HT1080 (cell line): ENCODE data around the gene MYCBP2. TPM values are rescaled to one million over a fixed set of nuclear protein-coding genes. Genes with fewer than 3 reads are reported as not detected.
"Not testable (repeated sequence)": the region's sequence is repeated elsewhere in the genome, so short reads cannot be mapped to it uniquely, and the experiment has no call there.

Experiments
- DNase-seq: peaks from one replicate; pipeline ENCODE4 v3.0.0-alpha.2; 2015; ENCODE audit warnings: low read depth
- total RNA-seq: library from RNA; depleted of rRNA; stranded (reverse); fragments of >200 nt; shearing (Covaris generic); gene quantifications from 2 replicates; pipeline ENCODE4 v1.2.3, GENCODE V29; 2014

The MYCBP2 gene
- total RNA-seq, 1 experiment from 2014 or later, result 41.3 TPM

DNA sequence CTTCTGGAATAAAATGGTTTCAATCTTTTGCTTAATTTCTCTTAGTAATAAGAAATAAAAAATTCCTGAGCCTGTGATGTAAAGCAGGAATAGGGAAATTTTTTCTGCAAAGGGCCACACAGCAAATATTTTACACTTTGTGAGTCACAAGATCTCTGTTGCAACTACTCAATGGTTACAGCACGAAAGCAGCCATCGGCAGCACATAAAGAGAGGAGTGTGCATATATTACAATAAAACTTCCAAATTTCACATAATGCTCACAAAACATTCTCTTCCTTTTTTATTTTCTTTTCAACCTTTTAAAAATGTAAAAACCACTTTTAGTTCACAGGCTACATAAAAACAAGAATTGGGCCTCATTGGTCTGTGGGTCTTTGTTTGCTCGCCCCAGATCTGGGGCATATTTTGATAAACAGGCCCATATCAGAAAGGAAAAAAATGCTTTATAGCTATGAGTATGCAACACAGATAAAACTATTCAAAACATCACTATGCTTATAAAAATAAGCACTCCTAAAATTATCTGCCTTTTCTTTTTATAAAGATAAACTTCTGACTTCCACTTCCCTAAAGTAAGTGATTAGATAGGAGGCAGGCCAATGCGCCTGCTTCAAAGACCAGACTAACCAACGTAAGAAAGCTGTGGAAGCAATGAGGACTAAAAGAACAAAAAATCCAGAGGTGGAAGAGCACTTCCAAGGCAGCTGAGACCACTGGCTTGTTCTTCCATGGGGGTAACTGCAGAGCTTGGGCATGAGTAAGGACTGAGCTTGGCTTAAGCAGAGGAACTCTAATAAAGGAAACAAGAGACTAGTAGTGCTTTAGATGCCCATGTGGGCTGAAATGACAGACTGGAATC lies 26.5 kb downstream of the MYCBP2 start:
- no peak for DNase-seq

DNA sequence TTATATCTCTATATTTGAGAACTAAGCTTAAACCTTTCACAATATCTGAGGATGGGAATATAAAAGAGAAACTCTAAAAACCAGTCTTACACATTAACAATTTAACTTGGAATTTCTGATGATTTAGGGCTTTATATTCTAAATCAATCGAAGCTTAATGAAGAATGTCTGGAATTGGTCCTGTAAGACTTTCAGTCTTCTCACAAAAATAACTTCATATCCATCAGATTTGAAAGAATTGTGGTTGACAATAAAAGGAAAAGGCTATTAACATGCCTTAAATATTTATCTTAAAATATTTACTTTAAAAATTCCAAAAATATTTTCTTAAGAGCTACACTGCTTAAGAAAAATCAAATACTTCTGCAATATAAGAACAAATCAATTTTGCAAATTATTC lies 27.3 kb downstream of the MYCBP2 start:
- DNase-seq, result no peak

DNA sequence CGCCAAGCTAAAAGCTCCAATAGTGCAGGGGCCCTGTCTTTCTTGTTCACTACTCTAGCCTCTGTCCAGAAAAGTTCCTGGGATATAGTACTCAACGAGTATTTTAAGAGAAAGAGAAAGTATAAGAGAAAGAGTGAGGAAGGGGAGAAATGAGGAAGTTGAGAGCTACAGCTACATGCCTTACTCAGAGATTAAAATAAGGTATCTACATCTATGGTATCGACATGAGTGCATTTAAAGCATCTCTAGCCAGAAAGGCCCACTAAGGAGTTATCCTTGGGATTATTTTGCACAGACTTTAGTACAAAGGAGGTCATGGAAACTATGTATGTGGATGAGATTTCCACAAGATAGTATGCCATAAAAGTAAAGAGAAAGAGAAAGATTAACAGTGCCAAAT lies 28.5 kb downstream of the MYCBP2 start:
- DNase-seq, result no peak

DNA sequence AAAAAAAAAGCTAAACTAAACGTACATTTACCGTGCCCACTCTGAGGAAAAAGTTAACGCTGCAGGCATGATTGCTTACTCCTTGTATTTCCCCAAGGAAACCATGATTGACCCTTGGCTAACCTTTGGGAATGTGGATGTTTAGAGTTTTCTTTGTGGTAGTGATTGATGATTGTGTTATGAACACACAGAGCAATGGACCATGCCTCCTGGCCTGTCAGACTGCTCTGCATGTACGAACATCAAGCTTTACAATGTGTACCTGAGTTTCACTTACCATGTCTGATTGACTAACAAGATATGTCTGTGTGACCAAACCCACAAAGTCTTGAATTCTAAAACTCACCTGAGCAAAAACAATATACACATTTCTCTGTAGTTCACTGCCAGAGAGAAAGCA lies 35.1 kb downstream of the MYCBP2 start:
- DNase-seq, result no peak

DNA sequence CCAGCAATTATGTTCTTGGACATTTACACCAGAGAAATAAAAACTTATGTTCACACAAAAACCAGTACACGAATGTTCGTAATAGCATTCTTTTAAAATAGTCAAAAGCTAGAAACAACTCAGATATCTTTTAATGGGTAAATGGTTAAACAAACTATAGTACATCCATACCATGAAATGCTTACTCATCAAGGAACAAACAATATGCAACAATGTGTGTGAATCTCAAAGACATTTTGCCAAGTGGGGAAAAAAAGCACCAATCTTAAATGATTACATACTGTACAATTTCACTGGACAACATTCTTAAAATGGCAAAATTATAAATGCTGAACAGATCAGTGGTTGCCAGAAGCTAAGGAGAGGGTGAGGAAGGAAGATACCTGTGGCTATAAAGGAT lies 36.6 kb downstream of the MYCBP2 start:
- no peak for DNase-seq

DNA sequence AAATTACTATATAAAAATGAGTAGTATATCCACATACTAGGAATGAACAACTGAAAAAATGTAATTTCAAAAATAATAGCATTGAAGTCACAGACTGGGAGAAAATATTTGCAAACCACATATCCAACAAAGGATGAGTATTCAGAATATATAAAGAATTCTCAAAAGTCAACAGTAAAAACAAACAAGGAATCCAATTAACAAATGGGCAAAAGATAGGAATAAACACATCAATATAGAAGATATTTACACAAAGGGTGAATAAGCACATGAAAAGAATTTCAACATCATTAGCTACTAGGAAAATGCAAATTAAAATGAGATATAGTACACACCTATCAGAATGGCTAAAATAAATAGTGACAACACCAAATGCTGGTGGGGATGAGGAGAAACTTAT lies 37.0 kb downstream of the MYCBP2 start:
- DNase-seq, result no peak

DNA sequence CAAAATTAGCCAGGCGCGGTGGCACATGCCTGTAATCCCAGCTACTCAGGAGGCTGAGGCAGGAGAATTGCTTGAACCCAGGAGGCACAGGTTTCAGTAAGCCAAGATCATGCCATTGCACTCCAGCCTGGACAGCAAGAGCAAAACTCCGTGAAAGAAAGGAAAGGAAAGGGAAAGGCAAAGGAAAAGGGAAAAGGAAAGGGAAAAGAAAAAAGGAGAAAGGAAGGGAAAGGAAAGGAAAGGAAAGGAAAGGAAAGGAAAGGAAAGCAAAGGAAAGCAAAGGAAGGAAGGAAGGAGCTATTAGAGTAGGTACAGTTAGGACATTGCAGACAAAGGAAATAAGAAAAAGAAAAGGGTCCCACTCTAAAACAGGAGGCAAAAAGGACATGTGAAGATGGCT lies 41.3 kb downstream of the MYCBP2 start:
- DNase-seq, result not testable (repeated sequence)

DNA sequence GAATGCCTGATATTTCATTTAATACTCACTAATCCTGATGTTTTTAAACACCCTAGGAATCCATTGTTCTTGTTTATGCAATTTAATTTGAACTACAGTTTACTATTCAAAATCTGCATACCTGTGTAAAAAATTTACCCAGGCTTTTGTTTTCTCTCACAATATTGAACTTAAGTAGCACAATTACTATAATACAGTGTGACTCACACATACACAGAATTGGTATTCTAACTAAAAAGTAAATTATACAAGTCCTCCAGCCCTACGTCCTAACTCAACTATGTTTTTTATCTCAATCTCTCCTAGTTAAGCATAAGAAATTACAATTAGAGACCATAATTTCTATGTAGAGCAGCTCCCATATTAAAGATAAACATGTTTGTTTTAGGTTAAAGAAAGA lies 41.8 kb downstream of the MYCBP2 start:
- DNase-seq, result no peak

DNA sequence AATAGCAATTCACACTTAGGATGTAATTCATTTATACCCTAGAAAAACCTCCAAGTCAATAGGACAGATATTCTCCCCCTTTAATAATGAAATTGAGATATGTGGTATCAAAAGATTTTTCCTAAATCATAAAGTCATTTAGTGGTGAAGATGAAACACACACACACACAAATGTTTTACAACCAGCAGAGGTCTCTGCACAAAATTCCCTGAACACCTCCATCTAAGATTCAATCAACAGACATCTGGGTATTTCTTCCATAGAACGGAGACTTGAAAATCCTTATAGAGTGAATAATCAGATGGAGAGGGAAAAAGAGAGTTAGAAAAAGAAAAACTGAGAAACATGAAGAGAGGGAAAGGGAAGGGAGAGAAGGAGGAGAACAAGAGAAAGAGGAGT lies 52.8 kb downstream of the MYCBP2 start:
- no peak for DNase-seq

DNA sequence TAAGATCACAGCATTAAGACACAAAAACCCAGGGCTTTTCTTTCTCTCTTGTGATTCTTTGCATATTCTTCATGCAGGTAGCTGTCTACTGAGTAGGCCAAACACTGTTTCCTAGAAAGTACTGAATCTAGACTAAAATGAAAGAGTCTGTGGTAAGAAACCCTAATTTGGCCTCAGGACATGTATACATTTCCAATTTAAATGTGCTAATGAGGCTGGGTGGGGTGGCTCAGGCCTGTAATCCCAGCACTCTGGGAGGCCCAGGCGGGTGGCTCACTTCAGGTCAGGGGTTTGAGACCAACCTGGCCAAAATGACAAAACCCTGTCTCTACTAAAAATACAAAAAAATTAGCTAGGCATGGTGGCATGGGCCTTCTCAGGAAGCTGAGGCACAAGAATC lies 57.8 kb downstream of the MYCBP2 start:
- DNase-seq, result no peak

DNA sequence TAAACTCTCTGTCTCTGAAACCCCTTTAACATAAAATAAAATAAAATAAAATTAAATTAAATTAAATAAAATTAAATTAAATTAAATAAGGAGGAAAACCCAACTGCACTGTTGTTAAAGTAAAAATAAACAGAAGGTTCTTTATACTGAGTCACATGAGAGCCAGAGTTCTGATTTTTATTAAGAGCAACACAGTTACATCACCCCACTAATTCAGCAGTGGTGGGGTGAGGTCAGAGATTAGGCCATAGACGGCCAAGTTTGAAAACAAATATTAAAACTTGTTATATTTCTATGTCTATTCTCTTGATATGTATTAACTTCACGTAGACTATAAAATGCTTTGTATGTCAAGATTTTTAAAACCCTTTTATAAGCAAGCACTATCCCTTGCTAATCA lies 59.5 kb downstream of the MYCBP2 start:
- no peak for DNase-seq

DNA sequence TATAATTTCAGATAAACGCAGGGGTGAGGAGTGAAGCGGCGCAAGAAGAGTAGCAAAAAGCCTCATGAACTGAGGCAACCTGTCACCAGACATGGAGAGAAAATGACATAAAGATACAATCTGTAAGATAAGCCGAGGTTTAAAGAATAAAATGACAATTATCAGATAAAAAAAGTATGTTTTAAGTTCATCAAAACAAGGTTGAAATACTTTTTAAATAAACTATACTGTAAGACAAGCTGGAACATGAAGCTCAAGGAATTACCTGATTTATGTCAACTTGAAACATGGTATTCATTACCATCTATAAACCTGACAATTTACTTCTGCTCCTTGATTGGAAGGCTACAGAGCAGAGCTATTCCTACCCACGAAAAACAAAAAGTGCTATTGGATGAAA lies 61.6 kb downstream of the MYCBP2 start:
- DNase-seq, result no peak

DNA sequence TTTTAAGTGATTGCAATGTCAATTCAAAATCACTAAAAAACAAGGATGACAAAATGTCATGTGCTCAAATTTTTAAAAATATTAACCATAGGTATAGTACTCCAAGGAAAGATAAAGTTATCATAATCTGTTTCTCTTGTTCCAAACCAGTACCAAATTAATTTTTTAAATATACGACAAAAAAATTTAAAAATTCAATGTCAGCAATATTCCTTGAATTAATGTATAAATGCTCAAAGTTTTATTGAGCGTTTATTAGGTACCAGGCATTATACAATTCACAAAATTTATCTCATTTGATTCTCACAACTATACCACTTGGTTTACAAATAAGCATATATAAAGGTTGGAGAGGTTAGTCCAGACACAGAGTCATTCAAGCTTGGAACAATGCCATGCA lies 64.7 kb downstream of the MYCBP2 start:
- no peak for DNase-seq

DNA sequence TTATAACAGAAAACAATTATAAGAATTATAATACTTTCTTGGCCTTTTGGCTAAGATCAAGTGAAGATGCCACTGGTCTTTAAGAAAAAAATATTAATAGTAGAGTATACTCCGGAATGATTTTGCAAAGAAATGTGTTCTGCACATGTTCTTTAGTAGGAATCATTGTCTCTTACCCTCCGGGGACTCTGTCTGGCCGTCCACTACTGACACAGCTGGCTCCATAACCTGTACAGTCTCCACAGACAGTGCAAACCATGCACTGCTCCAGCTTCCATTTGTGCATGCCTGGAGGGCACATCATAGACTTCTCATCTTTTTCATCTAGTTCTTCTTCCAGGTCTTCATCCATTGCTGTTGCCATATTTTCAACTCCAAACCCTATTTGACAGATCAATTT lies 75.9 kb downstream of the MYCBP2 start:
- no peak for DNase-seq

DNA sequence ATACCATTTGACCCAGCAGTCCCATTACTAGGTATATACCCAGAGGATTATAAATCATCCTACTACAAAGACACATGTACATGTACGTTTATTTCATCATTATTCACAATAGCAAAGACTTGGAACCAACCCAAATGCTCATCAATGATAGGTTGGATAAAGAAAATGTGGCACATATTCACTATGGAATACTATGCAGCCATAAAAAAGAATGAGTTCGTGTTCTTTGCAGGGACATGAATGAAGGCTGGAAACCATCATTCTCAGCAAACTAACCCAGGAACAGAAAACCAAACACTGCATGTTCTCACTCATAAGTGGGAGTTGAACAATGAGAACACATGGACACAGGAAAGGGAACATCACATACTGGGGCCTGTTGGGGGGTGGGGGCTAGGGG lies 81.7 kb downstream of the MYCBP2 start:
- not testable (repeated sequence) for DNase-seq

DNA sequence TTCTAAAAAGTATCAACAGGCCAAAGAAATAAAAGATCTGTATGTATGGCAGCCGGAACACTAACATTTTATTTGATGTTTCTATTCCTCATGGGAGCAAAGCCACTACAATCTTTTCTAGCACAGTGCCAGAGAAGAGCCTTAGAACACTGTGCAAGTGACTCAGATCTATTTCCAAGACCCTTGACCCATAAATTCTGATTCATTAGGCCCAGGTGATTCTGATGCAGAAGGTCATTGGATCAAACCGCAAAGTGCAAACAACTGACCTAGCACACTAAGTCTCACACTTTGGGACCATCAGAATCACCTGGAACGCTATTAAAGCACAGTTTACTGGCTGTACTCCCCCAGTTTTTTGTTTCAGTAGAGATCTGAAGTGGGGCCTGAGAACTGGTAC lies 87.6 kb downstream of the MYCBP2 start:
- DNase-seq, result peak; percentile 21

DNA sequence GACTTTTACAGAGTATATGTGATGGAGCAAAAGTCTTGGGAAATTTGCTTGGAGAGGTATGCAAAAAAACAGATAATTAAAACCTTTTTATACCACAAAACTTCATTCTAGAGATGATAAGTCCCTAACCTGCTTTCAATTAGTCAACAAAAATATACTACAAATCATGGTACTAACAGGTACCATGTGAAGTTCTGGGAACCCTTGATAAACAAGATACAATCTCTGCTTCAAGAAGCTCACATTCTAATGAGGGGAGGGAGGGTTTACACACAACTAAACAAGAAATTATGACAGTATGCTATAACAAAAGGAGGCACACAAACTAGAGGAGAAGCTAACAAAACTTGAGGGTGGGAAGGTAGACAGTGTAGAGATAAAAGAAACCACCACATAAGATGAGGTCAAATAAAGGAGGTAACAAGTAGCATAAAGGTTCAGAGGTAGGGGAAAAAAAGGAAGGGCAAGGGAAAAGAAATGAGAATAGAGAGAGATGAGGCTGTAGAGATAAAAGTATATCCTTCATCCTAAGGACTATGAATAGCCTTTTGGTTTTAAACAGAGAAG lies 91.4 kb downstream of the MYCBP2 start:
- no peak for DNase-seq

DNA sequence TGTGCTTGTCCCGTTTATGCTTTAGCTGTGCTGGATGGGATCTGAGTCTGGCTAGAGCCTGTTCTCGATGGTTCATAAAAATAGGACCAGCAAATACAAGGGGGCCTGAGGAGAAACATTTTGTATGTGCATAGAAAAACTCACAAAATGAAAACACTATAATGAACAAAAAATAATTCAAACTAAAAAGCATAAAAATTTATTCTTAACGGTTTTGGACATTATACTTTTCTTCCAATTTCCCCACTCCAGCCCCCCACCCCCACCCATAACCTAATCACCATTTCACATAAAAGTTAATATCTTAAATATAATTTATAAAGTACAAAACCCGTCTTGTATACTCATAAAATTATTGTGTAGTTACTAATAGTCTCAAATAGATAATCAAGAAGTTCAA lies 93.7 kb downstream of the MYCBP2 start:
- no peak for DNase-seq

DNA sequence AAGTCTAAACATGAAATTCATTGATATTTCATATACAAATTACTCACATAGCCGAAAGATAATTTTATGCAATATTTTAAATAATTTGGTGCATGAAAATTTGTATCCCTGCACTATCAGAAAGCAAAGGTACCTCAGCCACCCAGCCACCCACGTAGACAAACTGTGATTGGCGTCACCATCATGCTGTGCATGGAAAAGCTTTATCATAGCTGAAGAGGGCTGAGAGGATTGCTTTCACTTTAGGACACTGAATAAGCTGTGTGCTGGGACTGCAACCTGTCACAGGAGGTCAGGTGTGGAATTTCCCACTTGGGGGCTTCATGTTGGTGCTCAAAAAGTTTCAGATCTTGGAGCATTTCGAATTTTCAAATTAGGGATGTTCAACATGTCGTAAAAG lies 96.3 kb downstream of the MYCBP2 start:
- DNase-seq, result no peak

DNA sequence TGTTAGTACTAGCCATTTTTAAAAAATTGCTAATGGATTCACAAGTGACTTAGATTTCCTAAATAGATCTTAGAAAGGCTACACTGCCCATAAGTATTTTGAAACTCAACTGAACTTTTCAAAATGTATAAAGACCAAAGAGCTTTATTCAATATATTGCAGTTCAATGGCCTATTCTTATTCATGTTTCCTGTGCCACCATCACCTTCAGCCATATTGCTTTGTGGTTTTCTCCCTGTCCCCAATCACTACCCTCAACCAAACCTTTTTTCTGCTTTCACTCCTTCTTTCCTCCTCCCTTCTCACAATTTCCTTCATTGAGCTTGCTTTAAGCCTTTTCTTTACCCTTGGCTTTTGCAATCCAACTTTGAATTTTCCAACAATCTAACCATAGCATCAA lies 100.9 kb downstream of the MYCBP2 start:
- DNase-seq, result no peak

DNA sequence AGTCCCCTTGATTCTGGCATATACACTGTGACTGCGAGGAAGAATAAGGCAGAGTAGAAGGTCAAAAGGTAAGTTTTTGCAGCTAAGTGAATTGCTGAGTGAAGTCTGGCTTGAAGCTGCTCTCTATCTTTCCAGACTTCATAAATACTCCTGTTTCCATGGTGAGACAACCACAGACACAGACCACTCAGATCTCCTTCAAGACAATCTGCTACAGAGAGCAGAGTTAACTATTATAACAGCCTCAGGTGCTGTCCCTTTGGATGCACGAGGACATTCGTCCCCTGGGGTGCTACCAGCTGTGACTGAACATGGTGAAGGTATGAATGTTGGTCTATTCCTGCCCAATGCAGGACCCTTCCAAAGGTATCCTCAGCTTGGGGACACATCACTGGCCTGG lies 104.0 kb downstream of the MYCBP2 start:
- no peak for DNase-seq

DNA sequence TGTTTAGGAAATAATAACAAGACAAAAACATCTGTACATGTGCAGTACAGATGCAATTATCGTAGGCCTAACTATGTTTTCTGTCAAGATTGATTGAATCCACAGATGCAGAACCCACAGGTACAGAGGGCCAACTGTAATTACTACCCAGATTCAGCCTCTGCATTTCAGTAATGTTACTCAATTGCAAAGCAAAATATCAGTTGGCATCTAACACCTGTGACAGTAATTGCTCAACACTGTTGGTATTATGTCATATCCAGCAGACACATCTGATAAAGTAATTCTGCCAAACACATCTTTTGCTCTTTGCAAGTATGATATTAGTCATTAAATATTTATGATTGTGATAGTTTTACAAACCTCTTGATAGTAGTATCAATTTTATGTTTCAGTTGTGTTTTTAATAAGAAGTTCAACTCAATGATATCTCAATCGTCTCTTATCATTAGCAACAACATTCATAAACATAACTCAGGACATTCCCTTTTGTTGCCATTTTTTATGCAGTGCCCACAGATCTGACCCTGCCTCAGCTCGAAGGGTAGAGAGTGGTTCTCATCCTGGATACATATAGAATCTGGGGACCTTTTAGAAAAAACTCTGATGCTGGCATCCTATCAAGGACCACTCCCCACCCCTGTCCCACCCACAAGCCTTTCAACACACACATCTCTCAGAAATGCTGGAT lies 104.7 kb downstream of the MYCBP2 start:
- DNase-seq, result no peak

DNA sequence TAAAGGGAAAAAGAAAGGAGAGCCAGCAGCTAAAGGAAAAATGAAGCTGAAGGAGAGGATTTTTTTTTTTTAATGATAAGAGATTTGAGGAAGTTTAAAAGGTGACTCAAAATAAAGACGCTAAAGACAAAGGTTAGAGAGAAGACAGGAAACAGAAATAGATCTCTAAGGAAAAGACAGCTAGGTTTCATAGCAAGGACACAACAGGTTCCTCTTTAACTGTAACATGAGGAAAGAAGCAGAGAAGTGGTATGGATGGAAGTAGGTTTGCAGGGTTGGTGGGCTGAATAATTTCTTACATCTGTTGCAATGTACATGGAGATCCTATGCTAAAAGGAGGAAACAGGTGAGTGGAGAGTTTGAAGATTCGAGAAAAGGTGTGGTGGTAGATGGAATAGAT lies 107.5 kb downstream of the MYCBP2 start:
- DNase-seq, result no peak
